ENCODE data around the gene S100Z.
"Not testable (repeated sequence)": the region's sequence is repeated elsewhere in the genome, so short reads cannot be mapped to it uniquely, and the experiment has no call there.

Gene S100Z

DNA sequence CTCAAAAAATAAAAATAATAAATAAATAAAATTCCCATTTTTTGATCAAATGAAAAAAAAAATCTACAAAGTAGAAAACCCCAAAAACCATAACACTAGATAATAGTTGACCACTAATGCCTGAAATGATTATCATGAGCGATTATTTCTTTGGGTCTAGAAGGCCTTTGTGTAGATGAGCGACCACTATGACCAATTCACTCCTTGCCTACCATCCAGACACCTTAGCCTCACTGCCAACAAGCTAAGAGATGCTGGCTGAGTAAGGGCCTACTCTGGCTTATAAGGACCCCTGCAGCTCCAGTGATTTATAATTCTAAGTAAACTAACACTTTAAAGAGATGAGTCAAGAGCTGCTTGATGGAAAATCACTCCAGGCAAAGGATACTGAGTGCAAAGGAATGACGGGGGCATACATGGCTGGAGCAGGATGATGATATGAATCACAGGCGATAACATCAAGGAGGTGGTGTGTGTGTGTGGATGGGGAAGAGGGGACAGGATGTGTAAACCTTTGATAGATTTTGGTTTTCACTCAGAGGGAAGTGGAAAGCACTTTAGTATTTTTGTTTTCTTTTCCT, 35.7 kb upstream of the S100Z start:
- Histone ChIP-seq H3K27ac (ENCODE audit: low read depth, low read length) (no peak overlapping the region), H3K36me3 (ENCODE audit: control insufficient read depth, insufficient read depth, low read length) (no peaks in the 10 kb centered on the region), H3K4me1 (ENCODE audit: control insufficient read depth, insufficient read depth, low read length) (no peaks in the 10 kb centered on the region), H3K9ac (ENCODE audit: low read length) (no peak overlapping the region), H3K27me3 (ENCODE audit: control insufficient read depth, insufficient read depth, low read length) (no peaks in the 10 kb centered on the region), H3K4me3 (ENCODE audit: low read length) (no peak overlapping the region)

DNA sequence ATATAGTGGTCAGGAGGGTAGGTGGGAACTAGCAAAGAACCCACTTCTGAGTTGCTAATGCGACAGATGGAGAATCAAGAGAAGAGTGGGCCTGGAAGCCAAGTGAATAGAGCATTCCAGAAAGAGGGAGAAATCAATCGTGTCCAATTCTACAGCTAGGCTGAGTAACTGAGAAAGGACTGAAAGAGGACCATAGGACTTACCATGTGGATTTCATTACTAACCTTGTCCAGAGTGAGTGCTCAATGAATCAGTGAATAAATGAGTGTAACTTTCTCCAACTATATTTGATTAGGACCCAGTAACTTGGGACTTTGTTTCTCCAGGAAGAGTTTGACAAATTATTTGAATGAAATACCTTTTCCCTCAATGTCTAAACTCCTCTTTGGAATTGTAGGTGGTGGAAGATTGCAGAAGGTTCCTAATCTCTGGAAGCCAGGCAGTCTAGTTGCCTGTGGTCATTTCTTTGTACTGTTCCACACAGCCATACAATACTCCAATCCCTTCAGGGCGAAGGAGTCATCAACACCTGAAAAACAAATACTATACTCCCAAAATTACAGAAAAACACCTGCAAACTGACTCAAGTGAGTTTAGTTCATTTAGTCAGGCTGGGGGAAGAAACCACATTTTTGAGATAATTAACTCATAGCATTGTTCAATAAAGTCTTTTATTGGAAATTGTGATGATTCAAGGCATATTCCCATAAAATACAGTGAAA, 33.5 kb upstream of the S100Z start:
- Histone ChIP-seq H3K9ac (ENCODE audit: low read length) (no peak overlapping the region), H3K4me3 (ENCODE audit: low read length) (no peak overlapping the region), H3K36me3 (ENCODE audit: control insufficient read depth, insufficient read depth, low read length) (no peaks in the 10 kb centered on the region), H3K27ac (ENCODE audit: low read depth, low read length) (no peak overlapping the region), H3K4me1 (ENCODE audit: control insufficient read depth, insufficient read depth, low read length) (no peaks in the 10 kb centered on the region), H3K27me3 (ENCODE audit: control insufficient read depth, insufficient read depth, low read length) (peaks cover 4% of the 10 kb centered on the region)

DNA sequence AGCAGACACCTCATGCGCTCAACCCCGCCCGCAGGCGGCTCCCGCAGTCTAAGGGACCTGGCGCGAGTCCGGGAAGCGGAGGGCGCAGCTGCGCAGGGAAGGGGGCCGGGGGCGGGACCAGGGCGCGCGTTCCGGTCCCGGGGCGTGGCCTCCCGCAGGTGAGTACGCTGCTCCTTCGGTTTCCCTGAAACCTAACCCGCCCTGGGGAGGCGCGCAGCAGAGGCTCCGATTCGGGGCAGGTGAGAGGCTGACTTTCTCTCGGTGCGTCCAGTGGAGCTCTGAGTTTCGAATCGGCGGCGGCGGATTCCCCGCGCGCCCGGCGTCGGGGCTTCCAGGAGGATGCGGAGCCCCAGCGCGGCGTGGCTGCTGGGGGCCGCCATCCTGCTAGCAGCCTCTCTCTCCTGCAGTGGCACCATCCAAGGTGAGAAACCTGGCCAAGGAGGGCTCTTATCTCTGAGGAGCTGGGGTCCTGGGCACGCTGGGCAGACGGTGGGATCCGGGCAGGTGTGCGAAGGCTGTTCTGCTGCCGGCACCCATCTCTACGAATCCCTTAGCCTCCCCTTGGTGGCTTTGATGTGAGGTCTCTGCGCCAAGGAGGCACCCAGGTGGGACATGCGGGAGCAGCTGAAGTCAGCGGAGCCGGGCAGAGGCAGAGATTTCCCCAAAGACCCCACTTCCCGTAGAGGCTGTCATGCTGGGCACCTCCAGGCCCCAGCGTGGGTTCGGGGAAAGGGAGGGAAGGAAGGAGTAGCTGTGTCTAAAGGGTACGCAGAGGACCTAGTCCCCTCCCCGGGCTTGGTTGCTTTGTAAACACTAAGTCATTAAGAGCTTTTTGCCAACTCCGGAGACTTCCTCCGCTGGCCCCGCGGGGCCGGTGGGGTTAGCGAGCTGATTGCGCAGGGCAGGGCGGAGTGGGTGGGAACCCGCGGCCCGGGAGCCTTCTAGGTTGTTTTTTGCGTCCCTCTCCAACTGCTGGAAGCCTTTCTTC, 30.7 kb upstream of the S100Z start, which contains the start of gene F2RL1:
F2RL1 (plus strand) TSS at position 187 of the 988 bp plus-strand sequence; CDS start at position 340, 153 bp downstream.
- no peak within 1 kb of the TSS for H3K27ac ChIP-seq (ENCODE audit: low read depth, low read length)
- H3K9ac ChIP-seq (ENCODE audit: low read length): peak within 1 kb of the TSS; percentile 77
- H3K27me3 ChIP-seq (ENCODE audit: control insufficient read depth, insufficient read depth, low read length): peaks cover 4% of the 10 kb centered on the region
- no peaks in the 10 kb centered on the region for H3K36me3 ChIP-seq (ENCODE audit: control insufficient read depth, insufficient read depth, low read length)
- H3K4me1 ChIP-seq (ENCODE audit: control insufficient read depth, insufficient read depth, low read length): no peaks in the 10 kb centered on the region
- H3K4me3 ChIP-seq (ENCODE audit: low read length): peak within 1 kb of the TSS; percentile 84

DNA sequence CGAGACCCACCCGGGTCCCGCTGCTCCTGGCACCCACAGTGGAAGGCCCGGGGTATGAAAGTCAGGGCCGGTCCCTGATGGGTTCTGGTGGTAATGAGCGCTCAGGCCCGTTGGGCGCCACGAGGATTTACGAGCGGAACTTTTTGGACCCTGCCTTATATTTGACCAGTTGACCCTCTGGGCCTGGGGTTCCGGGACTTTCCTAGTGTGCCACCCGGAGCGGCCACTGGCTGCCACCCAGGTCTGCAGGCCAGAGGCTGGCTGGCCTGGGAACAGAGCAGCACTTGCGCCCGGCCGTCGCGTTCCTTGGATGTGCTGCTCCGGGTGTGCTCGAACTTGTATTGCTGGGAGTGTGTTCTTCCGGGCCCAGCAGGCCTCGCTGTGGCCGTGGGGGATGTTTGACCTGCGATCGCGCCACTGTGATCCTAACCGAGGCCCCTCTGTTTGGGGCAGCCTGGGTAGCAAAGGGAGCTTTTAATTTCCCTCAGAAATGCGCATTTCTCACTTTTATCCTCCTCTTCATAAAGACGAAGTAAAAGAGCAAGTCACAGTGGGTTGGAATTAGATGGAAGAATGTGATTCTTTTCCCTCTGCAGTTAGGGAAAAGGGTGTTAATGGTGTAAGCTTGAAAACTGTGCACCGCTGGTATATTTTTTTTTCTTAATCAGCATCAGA, 29.8 kb upstream of the S100Z start:
- Histone ChIP-seq H3K9ac (ENCODE audit: low read length) (peak overlapping the region; percentile 3), H3K36me3 (ENCODE audit: control insufficient read depth, insufficient read depth, low read length) (no peaks in the 10 kb centered on the region), H3K4me1 (ENCODE audit: control insufficient read depth, insufficient read depth, low read length) (no peaks in the 10 kb centered on the region), H3K27ac (ENCODE audit: low read depth, low read length) (no peak overlapping the region), H3K27me3 (ENCODE audit: control insufficient read depth, insufficient read depth, low read length) (peaks cover 4% of the 10 kb centered on the region), H3K4me3 (ENCODE audit: low read length) (peak overlapping the region; percentile 84)

DNA sequence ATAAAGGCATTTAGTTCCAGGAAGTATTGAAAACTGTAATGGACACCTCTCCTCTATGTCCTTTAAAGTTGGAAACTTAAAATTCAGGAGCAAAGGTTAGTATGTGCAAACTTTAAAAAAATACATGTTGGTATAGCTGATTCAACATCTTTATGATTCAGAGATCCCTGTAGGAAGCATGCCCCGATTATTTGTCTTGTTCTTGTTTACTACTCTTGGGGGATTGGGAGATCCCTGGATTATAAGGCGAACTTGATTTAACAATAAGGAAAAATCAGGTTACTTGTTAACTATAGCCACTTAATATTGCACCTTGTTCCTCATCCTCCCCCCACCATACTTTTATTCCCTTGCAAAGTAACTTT, 29.3 kb upstream of the S100Z start:
- peak overlapping the region; percentile 84 for H3K4me3 ChIP-seq (ENCODE audit: low read length)
- H3K27me3 ChIP-seq (ENCODE audit: control insufficient read depth, insufficient read depth, low read length): peaks cover 4% of the 10 kb centered on the region
- H3K4me1 ChIP-seq (ENCODE audit: control insufficient read depth, insufficient read depth, low read length): no peaks in the 10 kb centered on the region
- H3K9ac ChIP-seq (ENCODE audit: low read length): no peak overlapping the region
- no peak overlapping the region for H3K27ac ChIP-seq (ENCODE audit: low read depth, low read length)
- no peaks in the 10 kb centered on the region for H3K36me3 ChIP-seq (ENCODE audit: control insufficient read depth, insufficient read depth, low read length)

DNA sequence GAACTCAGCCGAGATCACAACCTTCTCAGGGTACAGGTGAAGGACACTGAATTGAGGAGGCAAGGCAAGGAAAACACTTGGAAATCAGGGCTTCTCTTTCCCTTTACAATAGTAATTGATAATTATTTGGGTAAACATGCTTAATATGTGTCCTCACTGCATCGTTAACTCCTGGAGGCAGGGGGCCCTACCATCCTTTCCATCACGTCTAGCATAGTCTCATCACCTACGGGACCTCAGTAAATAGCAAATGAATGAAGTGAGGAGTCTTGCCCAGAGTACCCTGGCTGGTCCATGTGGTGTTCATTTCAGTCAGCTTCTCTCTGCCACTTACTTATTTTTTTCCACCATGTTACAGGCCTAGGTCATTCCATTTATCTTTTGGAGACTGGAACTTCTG, 28.7 kb upstream of the S100Z start:
- Histone ChIP-seq H3K4me1 (ENCODE audit: control insufficient read depth, insufficient read depth, low read length) (no peaks in the 10 kb centered on the region), H3K27ac (ENCODE audit: low read depth, low read length) (no peak overlapping the region), H3K4me3 (ENCODE audit: low read length) (peak overlapping the region; percentile 39), H3K36me3 (ENCODE audit: control insufficient read depth, insufficient read depth, low read length) (no peaks in the 10 kb centered on the region), H3K9ac (ENCODE audit: low read length) (no peak overlapping the region), H3K27me3 (ENCODE audit: control insufficient read depth, insufficient read depth, low read length) (peaks cover 4% of the 10 kb centered on the region)

DNA sequence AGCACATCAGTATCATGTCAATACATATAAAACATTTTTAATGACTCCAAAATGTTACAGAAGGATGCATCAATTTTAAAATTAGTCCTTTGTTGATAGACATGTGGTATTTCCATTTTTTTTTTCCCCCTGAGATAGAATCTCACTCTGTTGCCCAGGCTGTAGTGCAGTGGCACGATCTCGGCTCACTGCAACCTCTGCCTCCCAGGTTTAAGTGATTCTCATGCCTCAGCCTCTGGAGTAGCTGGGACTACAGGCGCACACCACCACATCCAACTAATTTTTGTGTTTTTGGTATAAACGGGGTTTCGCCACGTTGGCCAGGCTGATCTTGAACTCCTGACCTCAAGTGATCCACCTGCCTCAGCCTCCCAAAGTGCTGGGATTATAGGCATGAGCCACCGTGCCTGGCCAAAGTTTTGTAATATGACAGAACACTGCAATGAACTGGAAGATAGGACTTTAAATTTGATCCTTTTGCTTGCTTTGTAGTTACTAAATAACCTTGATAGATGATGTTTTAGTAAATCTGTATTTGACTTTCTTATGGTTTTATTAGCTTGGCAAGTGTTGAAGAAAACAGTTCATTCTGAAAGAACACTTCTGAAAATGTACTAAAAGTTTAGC, 27.6 kb upstream of the S100Z start:
- not testable (repeated sequence) for H3K4me1 ChIP-seq (ENCODE audit: control insufficient read depth, insufficient read depth, low read length); H3K27me3 ChIP-seq (ENCODE audit: control insufficient read depth, insufficient read depth, low read length); H3K9ac ChIP-seq (ENCODE audit: low read length); H3K36me3 ChIP-seq (ENCODE audit: control insufficient read depth, insufficient read depth, low read length); H3K4me3 ChIP-seq (ENCODE audit: low read length); H3K27ac ChIP-seq (ENCODE audit: low read depth, low read length)

DNA sequence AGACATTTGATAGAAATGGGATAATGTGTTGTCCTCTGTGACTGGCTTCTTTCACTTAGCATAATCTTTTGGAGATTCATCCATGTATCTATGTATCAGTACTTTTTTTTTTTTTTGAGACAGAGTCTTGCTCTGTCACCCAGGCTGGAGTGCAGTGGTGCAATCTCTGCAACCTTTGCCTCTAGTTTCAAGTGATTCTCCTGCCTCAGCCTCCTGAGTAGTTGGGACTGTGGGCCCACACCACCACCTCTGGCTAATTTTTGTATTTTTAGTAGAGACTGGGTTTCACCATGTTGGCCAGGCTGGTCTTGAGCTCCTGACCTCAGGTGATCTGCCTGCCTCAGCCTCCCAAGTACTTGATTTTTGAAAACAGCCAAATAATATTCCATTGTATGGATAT, 23.4 kb upstream of the S100Z start:
- H3K36me3 ChIP-seq (ENCODE audit: control insufficient read depth, insufficient read depth, low read length); H3K4me3 ChIP-seq (ENCODE audit: low read length); H3K27me3 ChIP-seq (ENCODE audit: control insufficient read depth, insufficient read depth, low read length); H3K4me1 ChIP-seq (ENCODE audit: control insufficient read depth, insufficient read depth, low read length); H3K9ac ChIP-seq (ENCODE audit: low read length); H3K27ac ChIP-seq (ENCODE audit: low read depth, low read length): not testable (repeated sequence)

DNA sequence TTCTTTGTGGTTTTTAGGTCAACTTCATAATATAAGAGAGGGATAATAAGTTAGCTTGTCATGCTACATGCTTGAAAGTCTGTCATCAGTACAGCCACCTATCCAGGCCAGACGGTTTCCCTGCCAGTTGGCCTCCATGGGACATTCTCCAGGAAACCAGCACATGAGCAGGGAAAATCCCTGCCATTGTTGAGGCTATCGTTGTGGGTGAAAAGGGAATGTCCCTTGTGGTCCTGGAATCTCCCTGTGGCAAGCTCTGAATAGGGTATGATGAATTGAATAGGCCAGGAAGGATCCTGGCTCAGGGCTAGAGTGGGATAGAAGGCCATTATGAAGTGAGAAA, 18.7 kb upstream of the S100Z start:
- H3K27ac ChIP-seq (ENCODE audit: low read depth, low read length): no peak overlapping the region
- no peak overlapping the region for H3K4me3 ChIP-seq (ENCODE audit: low read length)
- H3K4me1 ChIP-seq (ENCODE audit: control insufficient read depth, insufficient read depth, low read length): no peaks in the 10 kb centered on the region
- H3K9ac ChIP-seq (ENCODE audit: low read length): no peak overlapping the region
- H3K36me3 ChIP-seq (ENCODE audit: control insufficient read depth, insufficient read depth, low read length): no peaks in the 10 kb centered on the region
- H3K27me3 ChIP-seq (ENCODE audit: control insufficient read depth, insufficient read depth, low read length): no peaks in the 10 kb centered on the region

DNA sequence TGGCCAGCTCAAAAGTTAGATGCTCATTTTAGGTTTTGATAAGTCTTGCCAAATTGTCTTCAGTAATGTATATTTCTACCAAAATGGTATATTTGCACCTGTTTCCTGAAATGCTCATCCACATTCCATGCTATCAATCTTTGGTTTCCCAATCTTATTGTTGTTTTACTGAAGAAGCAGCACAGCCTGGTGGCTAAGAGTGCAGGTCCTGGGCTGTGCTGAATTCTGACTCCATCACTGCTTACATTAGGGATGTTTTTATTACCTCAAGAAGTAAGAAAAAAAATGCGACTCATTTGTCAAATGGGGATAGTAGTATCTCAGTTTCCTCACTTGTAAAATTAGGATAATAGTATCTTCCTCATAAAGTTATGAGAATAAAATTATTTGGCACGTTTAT, 13.6 kb upstream of the S100Z start:
- H3K9ac ChIP-seq (ENCODE audit: low read length): no peak overlapping the region
- no peaks in the 10 kb centered on the region for H3K4me1 ChIP-seq (ENCODE audit: control insufficient read depth, insufficient read depth, low read length)
- H3K27ac ChIP-seq (ENCODE audit: low read depth, low read length): no peak overlapping the region
- H3K4me3 ChIP-seq (ENCODE audit: low read length): no peak overlapping the region
- H3K36me3 ChIP-seq (ENCODE audit: control insufficient read depth, insufficient read depth, low read length): no peaks in the 10 kb centered on the region
- H3K27me3 ChIP-seq (ENCODE audit: control insufficient read depth, insufficient read depth, low read length): no peaks in the 10 kb centered on the region

DNA sequence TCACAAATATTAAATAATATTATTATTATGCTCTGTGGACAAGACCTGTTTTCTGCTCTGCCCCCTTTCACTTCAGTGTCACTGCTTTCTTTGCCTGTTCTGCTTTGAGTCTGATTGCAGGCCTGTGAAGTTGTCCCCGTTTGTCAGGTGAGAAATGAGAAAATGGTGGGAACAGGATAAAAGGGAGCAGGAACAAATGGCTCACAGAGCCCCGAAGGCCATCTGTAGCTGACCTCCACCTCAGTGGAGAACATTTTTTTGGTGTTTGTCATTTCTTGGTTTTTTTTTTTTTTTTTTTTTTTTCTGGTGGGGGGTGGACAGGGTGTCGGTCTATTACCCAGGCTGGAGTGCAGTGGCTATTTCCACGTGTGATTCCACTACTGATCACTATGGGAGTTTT, 13.2 kb upstream of the S100Z start:
- H3K27ac ChIP-seq (ENCODE audit: low read depth, low read length): no peak overlapping the region

More for the DNA sequence above, 13.2 kb upstream of the S100Z start:
- H3K36me3 ChIP-seq (ENCODE audit: control insufficient read depth, insufficient read depth, low read length): no peaks in the 10 kb centered on the region
- H3K4me1 ChIP-seq (ENCODE audit: control insufficient read depth, insufficient read depth, low read length): no peaks in the 10 kb centered on the region
- H3K27me3 ChIP-seq (ENCODE audit: control insufficient read depth, insufficient read depth, low read length): no peaks in the 10 kb centered on the region
- H3K4me3 ChIP-seq (ENCODE audit: low read length): no peak overlapping the region
- H3K9ac ChIP-seq (ENCODE audit: low read length): no peak overlapping the region
